Neuron (in vitro differentiated cells): ENCODE data around the gene FBN2.

Experiments
- H2AFZ ChIP-seq: one replicate; pipeline ENCODE4 v1.6.1; 2013; ENCODE audit warnings: low read depth, mild to moderate bottlenecking, inconsistent platforms, low read length, moderate library complexity
- H3K27me3 ChIP-seq: one replicate; pipeline ENCODE4 v1.6.1; 2013; ENCODE audit warnings: low read length; ENCODE audit not compliant: insufficient read depth
- H3K36me3 ChIP-seq: one replicate; pipeline ENCODE4 v1.6.1; 2013; ENCODE audit warnings: low read length; ENCODE audit not compliant: insufficient read depth
- H3K4me1 ChIP-seq: one replicate; pipeline ENCODE4 v1.6.1; 2013; ENCODE audit warnings: low read length; ENCODE audit not compliant: insufficient read depth
- H3K4me3 ChIP-seq: 2 replicates; pipeline ENCODE4 v1.5.1; 2013; ENCODE audit warnings: mild to moderate bottlenecking, low read length, moderate library complexity
- H3K9me3 ChIP-seq: one replicate; pipeline ENCODE4 v1.6.1; 2013; ENCODE audit warnings: low read length

The FBN2 gene

DNA sequence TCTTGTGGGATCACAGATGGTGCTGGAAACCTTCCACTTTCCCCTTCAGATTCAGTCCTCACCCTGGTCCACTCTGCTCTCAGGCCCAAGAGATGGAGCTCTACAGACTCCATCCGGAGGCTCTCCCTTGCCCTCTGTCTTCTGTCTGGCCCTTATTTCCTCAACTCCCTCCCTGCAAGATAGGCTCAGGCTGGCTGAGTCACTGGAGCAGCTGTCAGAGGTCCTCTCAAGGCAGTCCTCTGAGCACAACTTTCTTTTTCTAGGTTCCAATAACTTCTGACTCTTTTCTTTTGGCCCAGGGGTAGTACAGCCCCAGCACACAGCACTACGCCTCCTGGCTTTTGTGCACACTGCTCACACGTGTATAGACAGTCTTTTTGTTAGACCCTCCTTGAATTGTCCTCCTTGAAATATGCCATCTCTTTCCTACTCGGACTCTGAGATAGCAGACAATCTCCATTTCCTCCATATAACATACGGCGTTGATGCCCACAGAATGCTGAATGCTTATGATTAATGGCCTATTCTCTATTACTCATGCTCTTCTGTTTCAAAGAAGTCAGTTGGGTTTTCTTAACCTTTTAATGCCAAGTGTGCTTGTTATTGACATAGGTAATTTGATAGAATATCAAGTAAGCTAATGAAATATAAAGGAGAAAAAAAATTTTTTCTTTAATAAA is 261.4 kb downstream of the FBN2 start:
- H3K36me3 ChIP-seq, result peaks cover 20% of the 10 kb centered on the region

DNA sequence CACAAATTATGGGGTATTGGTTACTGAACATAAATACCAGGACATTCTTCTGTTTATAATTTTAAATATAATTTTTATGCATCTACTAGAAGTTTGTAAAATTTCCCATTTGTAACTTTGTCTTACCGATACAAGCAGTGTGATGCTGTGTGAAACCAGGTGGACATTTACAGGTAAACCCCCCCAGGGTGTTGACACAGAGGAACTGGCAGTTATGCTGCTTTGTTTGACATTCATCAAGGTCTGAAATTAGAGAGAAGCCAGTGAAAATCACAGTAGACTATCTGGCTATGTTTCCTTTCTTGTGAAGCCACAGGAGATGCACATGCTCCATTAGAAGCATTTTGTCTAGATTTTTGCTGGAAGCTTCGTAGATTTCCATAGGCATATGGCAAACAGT is 263.6 kb downstream of the FBN2 start:
- H2AFZ ChIP-seq, result no peak overlapping the region
- no peaks in the 10 kb centered on the region for H3K9me3 ChIP-seq
- no peaks in the 10 kb centered on the region for H3K4me1 ChIP-seq
- H3K27me3 ChIP-seq, result no peaks in the 10 kb centered on the region
- no peak overlapping the region for H3K4me3 ChIP-seq
- peaks cover 25% of the 10 kb centered on the region for H3K36me3 ChIP-seq

More for the DNA sequence above, 261.4 kb downstream of the FBN2 start:
- Histone ChIP-seq H2AFZ (no peak overlapping the region), H3K27me3 (no peaks in the 10 kb centered on the region), H3K4me3 (no peak overlapping the region), H3K4me1 (no peaks in the 10 kb centered on the region), H3K9me3 (no peaks in the 10 kb centered on the region)

- no peaks in the 10 kb centered on the region for H3K9me3 ChIP-seq
- H3K4me1 ChIP-seq, result no peaks in the 10 kb centered on the region
- H3K4me3 ChIP-seq, result no peak overlapping the region
- H3K36me3 ChIP-seq, result peaks cover 25% of the 10 kb centered on the region
- H2AFZ ChIP-seq, result no peak overlapping the region
- no peaks in the 10 kb centered on the region for H3K27me3 ChIP-seq
Observed at GRCh38 chr5:128273736-128274135, 264.3 kb downstream of the FBN2 start.

- Histone ChIP-seq H3K27me3 (no peaks in the 10 kb centered on the region), H3K4me1 (no peaks in the 10 kb centered on the region), H3K36me3 (peaks cover 20% of the 10 kb centered on the region), H3K9me3 (no peaks in the 10 kb centered on the region), H3K4me3 (no peak overlapping the region), H2AFZ (no peak overlapping the region)
Observed at GRCh38 chr5:128271859-128272464, 266.1 kb downstream of the FBN2 start.

DNA sequence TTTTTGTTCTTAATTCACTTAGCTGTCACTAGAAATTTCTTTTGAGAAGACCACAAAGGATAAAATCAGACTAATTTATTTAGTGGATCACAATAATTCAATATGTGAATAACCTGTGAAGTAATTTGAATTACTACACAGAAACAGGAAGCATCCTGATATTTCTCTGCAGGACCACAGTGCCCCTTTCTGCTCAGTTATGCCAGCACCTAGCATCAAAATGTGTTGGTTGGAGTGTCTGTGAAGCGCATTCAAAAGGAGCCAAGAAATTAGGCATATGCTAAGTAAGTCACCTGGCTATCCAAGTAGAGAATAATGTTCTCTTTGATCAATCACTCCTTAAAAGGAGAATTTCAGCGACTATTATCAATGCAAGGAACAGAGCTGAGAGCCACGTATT is 267.0 kb downstream of the FBN2 start:
- no peaks in the 10 kb centered on the region for H3K27me3 ChIP-seq
- no peak overlapping the region for H2AFZ ChIP-seq
- no peak overlapping the region for H3K4me3 ChIP-seq
- H3K36me3 ChIP-seq, result peaks cover 17% of the 10 kb centered on the region
- H3K4me1 ChIP-seq, result no peaks in the 10 kb centered on the region
- H3K9me3 ChIP-seq, result no peaks in the 10 kb centered on the region

DNA sequence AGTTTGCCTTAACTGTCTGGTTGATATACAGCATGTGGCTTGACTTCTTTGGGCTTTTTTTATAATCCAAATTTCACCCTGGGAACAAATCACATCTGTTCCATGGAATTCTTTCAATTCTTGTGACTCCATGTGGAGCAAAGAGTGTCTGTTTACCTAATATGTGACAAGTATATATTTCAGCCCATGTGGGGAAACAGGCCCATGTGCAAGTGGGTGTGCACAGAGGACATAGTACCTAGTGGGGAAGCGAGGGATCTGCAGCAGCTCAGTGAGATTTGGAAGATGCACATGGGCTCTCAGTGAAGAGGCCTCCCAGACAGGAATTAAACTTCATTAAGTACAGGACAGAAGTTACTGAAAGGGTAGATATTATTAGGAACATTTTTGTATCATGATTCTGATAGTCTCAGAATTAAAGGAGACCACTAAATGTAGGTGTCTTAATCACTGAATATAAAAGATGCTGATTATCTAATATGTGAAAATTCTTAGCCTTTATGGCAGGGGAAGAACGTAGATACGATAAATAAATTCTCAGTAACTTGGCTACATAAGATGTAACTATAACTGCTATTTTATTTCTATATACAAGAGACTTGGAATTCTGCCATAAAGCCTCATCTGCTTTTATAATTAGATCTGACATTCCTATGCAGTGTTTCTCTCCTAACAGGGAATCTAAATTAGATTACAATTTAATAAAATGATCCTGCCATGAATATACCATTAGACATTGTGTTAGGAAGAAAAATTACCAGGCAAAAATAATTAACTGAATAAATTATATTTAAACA is 273.3 kb downstream of the FBN2 start:
- Histone ChIP-seq H3K36me3 (peaks cover 5% of the 10 kb centered on the region), H3K9me3 (no peaks in the 10 kb centered on the region), H3K4me1 (peaks cover 5% of the 10 kb centered on the region)

GRCh38 chr5:128263357-128263756 is 274.7 kb downstream of the FBN2 start:
- Histone ChIP-seq H3K36me3 (peaks cover 8% of the 10 kb centered on the region), H3K4me3 (no peak overlapping the region), H2AFZ (no peak overlapping the region), H3K4me1 (peaks cover 5% of the 10 kb centered on the region), H3K27me3 (no peaks in the 10 kb centered on the region), H3K9me3 (no peaks in the 10 kb centered on the region)

More for the DNA sequence above, 273.3 kb downstream of the FBN2 start:
- Histone ChIP-seq H2AFZ (no peak overlapping the region), H3K27me3 (no peaks in the 10 kb centered on the region), H3K4me3 (no peak overlapping the region)

GRCh38 chr5:128262911-128263310 is 275.1 kb downstream of the FBN2 start:
- peaks cover 9% of the 10 kb centered on the region for H3K36me3 ChIP-seq
- H3K4me3 ChIP-seq, result no peak overlapping the region
- no peak overlapping the region for H2AFZ ChIP-seq
- no peaks in the 10 kb centered on the region for H3K9me3 ChIP-seq
- H3K4me1 ChIP-seq, result peaks cover 5% of the 10 kb centered on the region
- H3K27me3 ChIP-seq, result no peaks in the 10 kb centered on the region

- Histone ChIP-seq H3K36me3 (peaks cover 9% of the 10 kb centered on the region), H3K4me1 (peaks cover 5% of the 10 kb centered on the region), H2AFZ (no peak overlapping the region), H3K4me3 (no peak overlapping the region), H3K9me3 (peaks cover 3% of the 10 kb centered on the region), H3K27me3 (no peaks in the 10 kb centered on the region)
Observed at GRCh38 chr5:128259607-128260021, 278.4 kb downstream of the FBN2 start.

- Histone ChIP-seq H3K4me3 (no peak overlapping the region), H3K4me1 (peaks cover 5% of the 10 kb centered on the region), H3K27me3 (no peaks in the 10 kb centered on the region), H3K36me3 (peaks cover 9% of the 10 kb centered on the region), H2AFZ (no peak overlapping the region), H3K9me3 (peaks cover 3% of the 10 kb centered on the region)
Observed at GRCh38 chr5:128258372-128258771, 279.7 kb downstream of the FBN2 start.

GRCh38 chr5:128257076-128257475 is 281.0 kb downstream of the FBN2 start:
- no peak overlapping the region for H2AFZ ChIP-seq
- peaks cover 7% of the 10 kb centered on the region for H3K36me3 ChIP-seq
- H3K9me3 ChIP-seq, result peaks cover 3% of the 10 kb centered on the region
- H3K4me1 ChIP-seq, result no peaks in the 10 kb centered on the region
- no peaks in the 10 kb centered on the region for H3K27me3 ChIP-seq
- H3K4me3 ChIP-seq, result no peak overlapping the region

DNA sequence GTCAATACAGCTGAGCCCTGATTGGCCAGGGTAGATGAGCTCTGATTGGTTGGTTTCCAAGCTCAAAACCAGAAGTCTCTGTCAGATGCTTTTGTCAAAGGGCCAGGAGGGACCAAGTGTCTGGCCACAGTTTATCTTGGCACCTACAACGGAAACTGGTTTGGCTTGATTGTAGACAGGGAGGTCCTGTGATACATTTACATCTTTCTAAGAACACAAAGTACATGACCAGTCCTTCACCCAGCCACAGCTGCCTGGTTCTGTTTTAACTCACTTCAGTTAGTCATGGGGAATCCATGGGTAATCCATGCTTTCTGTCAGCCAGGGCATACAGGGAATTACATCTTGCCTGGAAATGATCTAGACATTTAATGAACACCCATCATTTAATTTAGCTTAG is 283.3 kb downstream of the FBN2 start:
- no peak overlapping the region for H3K4me3 ChIP-seq
- H3K27me3 ChIP-seq, result no peaks in the 10 kb centered on the region
- H3K9me3 ChIP-seq, result peaks cover 3% of the 10 kb centered on the region
- no peak overlapping the region for H2AFZ ChIP-seq
- no peaks in the 10 kb centered on the region for H3K4me1 ChIP-seq
- H3K36me3 ChIP-seq, result peaks cover 3% of the 10 kb centered on the region

DNA sequence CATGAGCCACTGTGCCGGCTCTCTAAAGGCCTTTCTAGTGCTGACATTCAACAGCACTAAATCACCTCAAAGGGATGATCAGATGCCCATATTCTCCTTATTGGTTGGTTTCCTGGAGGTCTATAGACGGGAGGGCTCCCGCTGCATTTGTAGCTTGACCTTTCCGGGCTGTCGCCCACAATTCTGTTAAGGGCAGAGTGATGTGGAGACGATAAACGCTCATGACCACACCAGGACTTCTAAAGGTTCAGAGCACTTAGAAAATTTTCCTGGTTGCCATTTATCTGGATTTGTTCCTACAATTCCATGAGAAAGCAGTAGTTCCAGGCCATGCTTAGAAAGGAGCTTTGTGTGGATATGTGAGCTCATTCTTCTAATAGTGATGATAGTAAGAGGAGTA is 284.2 kb downstream of the FBN2 start:
- Histone ChIP-seq H2AFZ (no peak overlapping the region), H3K4me3 (no peak overlapping the region)

More for the DNA sequence above, 284.2 kb downstream of the FBN2 start:
- Histone ChIP-seq H3K9me3 (peaks cover 3% of the 10 kb centered on the region), H3K36me3 (peaks cover 3% of the 10 kb centered on the region), H3K4me1 (no peaks in the 10 kb centered on the region), H3K27me3 (no peaks in the 10 kb centered on the region)
